Hepatocyte (in vitro differentiated cells): ENCODE measurements around the gene MLLT6.

Experiments
- CTCF ChIP-seq: fragments of 200-600 bp; sonication (generic); IDR thresholded peaks from 2 replicates; pipeline ENCODE4 v1.5.1; 2016; ENCODE audit warnings: antibody characterized with exemption, mild to moderate bottlenecking; ENCODE audit not compliant: poor library complexity
- EZH2 ChIP-seq: fragments of 200-600 bp; sonication (generic); IDR thresholded peaks from 2 replicates; pipeline ENCODE4 v1.6.1; 2016; ENCODE audit warnings: antibody characterized with exemption, mild to moderate bottlenecking, borderline replicate concordance

GRCh38 chr17:38731526-38732294 lies 26.6 kb downstream of the MLLT6 start:
- TF ChIP-seq CTCF: no peak
- TF ChIP-seq EZH2: no peak
